Ovary (tissue), 3 donors: ENCODE measurements around the gene PBX1.

Experiments used
- POLR2A ChIP-seq: fragments of 450-650 bp; IDR thresholded peaks from one replicate; pipeline ENCODE4 v1.6.1; 2017; ENCODE audit warnings: antibody characterized with exemption, mild to moderate bottlenecking, moderate library complexity
- TF ChIP-seq, protein P1 (sequence below), 3 donors: fragments of 450-650 bp in 2 of 3; fragments of 200-600 bp in 1 of 3; IDR thresholded peaks; one replicate each; pipeline versions ENCODE4 v1.5.1 to v1.8.0; 2016 to 2022; ENCODE audit warnings: antibody characterized with exemption in 3 of 3, mild to moderate bottlenecking in 1 of 3
- donor health status: DM: no; HTN: no; CAD: no.

DNA sequence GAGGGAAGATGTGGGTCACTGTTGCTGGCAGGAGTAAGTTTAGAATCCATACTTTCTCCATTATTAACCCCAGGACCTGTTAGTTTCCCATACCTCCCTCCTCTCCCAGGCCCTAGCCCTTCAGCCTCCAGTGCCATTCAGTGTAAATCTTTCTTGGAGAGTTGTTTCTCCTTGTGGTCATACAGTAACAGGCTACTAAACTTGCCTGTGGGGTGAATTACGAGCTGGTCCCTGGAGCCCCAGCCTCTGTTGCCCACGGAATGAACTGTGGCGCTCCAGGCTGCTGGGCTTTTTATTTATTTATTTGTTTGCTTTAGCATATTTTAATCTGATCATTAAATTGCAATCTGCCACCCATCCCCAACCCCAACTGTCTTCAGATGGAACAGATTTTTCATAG is 305.2 kb downstream of the PBX1 start:
- TF ChIP-seq, protein P1, sequence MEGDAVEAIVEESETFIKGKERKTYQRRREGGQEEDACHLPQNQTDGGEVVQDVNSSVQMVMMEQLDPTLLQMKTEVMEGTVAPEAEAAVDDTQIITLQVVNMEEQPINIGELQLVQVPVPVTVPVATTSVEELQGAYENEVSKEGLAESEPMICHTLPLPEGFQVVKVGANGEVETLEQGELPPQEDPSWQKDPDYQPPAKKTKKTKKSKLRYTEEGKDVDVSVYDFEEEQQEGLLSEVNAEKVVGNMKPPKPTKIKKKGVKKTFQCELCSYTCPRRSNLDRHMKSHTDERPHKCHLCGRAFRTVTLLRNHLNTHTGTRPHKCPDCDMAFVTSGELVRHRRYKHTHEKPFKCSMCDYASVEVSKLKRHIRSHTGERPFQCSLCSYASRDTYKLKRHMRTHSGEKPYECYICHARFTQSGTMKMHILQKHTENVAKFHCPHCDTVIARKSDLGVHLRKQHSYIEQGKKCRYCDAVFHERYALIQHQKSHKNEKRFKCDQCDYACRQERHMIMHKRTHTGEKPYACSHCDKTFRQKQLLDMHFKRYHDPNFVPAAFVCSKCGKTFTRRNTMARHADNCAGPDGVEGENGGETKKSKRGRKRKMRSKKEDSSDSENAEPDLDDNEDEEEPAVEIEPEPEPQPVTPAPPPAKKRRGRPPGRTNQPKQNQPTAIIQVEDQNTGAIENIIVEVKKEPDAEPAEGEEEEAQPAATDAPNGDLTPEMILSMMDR (IDR thresholded peaks at IDR 0.05): no peak
- no peak for TF ChIP-seq POLR2A
